GM18909 (cell line): Measurements from ENCODE around the gene CCNB1IP1.

ENCODE experiments used
- ATAC-seq: cut with Tn5 transposase; IDR thresholded peaks from one replicate; pipeline ENCODE4 v1.9.1; 2021; ENCODE audit warnings: mild to moderate bottlenecking; ENCODE audit not compliant: unreplicated experiment, poor library complexity

The CCNB1IP1 gene

DNA sequence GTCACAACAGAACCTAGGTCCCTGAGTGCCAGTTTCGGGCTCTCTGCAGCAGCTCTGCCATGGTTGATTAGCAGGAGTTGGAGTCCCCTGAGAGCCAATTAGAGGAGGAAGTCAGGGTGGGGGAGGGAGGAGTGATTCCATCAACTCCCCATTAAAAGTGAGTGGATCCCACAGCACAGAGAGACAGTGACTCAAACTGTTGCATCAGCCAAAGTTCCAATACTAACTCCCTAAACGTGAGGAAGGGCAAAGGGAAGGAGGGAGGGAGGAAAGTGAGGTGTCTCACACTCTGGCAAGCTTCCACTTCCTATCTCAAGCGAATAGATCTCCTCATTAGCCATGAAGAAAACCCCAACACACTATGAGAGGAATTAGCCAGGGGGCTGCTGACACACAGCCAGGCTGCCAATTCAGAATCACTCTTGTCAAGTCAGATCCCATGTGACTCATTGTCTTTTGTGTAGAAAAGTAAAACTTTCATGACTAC lies 70.4 kb downstream of the CCNB1IP1 start:
- no peak for ATAC-seq
